ENCODE results near the gene GALNT15. TPM values are rescaled to one million over a fixed set of nuclear protein-coding genes. Genes with fewer than 3 reads are reported as not detected.

The GALNT15 gene
- total and polyA plus RNA-seq, 12 donors, result 2.9 to 22.8 (median 12.8) TPM

DNA sequence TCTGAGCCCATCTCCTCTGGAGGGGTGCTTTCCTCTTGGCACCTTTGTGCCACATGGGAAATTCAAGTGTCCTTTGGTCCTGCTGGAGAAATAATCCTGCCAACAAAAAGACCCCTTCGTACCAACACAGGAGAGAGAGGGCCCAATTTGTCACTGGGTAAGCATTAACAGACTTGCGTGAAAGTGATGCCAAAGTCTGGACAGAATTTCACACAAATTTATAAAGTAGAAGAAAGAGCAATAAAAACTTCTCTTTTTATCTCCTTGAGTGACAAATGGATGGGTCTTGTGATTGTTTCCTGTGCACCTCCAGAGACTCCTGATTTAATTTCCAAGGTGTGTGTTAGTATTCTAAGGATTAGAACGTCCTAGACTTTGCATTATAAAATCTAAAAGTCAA, 75.4 kb downstream of the GALNT15 start:
- intact Hi-C loops (cut with DNase I), result loop anchor here (2.0 to 10.0 kb wide), 5 partner anchors 73 to 615 kb away; no protein-coding TSS in a partner anchor
- Histone ChIP-seq H3K4me3 (no peak overlapping the region), H3K4me1 (replicated peaks in 1 of 2) (no peaks in the 10 kb centered on the region), H3K27ac (no peak overlapping the region), H3K9me3 (replicated peaks in 1 of 3) (no peaks in the 10 kb centered on the region), H3K27me3 (no peaks in the 10 kb centered on the region), H3K36me3 (replicated peaks in 1 of 2) (no peaks in the 10 kb centered on the region)
- WGBS, 4 donors, result 72 to 81% (median 74%) methylated on average over 3 of the region's 3 CpGs
- TF ChIP-seq, protein P1, sequence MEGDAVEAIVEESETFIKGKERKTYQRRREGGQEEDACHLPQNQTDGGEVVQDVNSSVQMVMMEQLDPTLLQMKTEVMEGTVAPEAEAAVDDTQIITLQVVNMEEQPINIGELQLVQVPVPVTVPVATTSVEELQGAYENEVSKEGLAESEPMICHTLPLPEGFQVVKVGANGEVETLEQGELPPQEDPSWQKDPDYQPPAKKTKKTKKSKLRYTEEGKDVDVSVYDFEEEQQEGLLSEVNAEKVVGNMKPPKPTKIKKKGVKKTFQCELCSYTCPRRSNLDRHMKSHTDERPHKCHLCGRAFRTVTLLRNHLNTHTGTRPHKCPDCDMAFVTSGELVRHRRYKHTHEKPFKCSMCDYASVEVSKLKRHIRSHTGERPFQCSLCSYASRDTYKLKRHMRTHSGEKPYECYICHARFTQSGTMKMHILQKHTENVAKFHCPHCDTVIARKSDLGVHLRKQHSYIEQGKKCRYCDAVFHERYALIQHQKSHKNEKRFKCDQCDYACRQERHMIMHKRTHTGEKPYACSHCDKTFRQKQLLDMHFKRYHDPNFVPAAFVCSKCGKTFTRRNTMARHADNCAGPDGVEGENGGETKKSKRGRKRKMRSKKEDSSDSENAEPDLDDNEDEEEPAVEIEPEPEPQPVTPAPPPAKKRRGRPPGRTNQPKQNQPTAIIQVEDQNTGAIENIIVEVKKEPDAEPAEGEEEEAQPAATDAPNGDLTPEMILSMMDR (IDR thresholded peaks at IDR 0.05), result no peak
- TF ChIP-seq POLR2A (IDR thresholded peaks at IDR 0.05), result no peak
- no peak for DNase-seq

DNA sequence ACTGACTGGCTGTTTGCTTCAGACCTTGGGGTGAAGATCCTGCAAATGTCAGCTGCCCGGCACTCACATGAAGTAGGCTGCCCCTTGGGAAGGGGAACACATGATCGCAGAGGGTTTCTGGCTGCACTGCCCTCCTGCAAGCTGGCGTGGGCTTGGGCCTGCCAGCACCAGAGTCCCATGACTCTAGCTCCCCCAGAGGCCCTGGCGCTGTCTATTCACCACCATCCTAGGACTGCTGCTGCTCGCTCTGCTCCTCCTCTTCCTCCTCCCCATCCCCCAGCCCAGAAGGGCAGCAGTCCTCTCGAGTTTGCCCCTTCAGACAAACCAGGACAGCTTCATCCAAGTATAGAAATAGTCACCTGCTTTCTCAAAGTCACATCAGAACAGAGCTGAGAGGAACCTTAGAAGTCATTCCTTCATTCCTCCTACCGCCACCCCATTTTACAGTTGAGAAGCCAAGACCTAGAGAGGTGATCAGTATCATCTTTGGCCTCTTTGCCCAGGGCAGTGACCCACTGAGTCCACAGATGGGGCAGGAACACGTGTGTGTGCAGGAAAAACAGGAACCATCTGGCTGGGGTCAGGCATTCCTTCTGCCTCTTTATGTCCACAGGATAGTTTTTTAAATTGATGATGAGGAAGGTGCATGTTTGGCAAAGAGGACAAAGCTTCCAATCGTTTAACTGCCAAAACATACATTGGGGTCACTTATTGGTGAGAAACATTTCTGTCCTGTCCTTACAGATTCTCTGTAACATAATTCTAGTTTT, 77.0 kb downstream of the GALNT15 start:
- no peak overlapping the region for H3K4me3 ChIP-seq
- H3K9me3 ChIP-seq (replicated peaks in 1 of 3), result no peaks in the 10 kb centered on the region
- TF ChIP-seq POLR2A (IDR thresholded peaks at IDR 0.05), result no peak
- TF ChIP-seq, protein P1 (IDR thresholded peaks at IDR 0.05), result no peak
- H3K27me3 ChIP-seq, result no peaks in the 10 kb centered on the region
- 72 to 77% (median 75%) methylated on average over 8 to 9 of the region's 9 CpGs for WGBS, 4 donors
- intact Hi-C loops (cut with DNase I), result no loop called here
- H3K36me3 ChIP-seq (replicated peaks in 1 of 2), result no peaks in the 10 kb centered on the region
- no peak for DNase-seq
- H3K4me1 ChIP-seq (replicated peaks in 1 of 2), result no peaks in the 10 kb centered on the region
- H3K27ac ChIP-seq, result no peak overlapping the region

DNA sequence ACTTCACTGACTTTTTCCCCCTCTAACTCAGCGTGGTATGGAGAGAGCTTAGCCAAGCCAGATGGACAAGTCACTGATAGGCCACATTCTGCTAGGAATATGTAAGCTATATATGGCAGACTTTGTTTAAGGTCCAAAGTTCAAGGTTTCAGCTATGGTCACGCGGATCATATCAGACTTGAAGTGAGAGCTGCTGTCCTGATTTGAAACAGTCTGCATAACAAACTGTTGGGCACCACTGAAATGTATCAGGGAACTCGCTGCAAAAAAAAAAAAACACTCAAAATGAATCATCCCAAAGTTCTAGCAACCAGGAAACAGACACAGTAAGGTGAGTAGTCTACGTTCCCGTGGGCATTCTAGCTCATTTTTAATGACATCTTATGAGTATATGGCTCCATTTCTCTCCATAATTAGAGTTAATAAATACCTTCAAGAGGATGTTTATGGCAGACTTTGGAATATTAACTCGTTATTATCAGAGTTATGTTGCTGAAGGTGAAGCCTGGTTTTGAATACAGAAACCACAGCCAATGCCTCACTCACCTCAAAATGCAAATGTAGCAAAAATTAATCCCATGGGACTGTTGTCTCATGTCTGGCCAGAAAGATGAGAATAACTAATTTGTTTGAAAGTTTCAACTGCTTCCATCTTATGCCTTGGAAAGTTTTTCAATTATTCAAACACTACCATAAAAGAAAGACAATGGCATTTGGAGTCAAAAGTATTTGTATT, 77.9 kb downstream of the GALNT15 start:
- H3K27me3 ChIP-seq, result no peaks in the 10 kb centered on the region
- WGBS, 4 donors, result 57 to 64% (median 60%) methylated on average over 7 of the region's 7 CpGs
- no peaks in the 10 kb centered on the region for H3K4me1 ChIP-seq (replicated peaks in 1 of 2)
- intact Hi-C loops (cut with DNase I), result no loop called here
- no peaks in the 10 kb centered on the region for H3K36me3 ChIP-seq (replicated peaks in 1 of 2)
- no peak overlapping the region for H3K27ac ChIP-seq
- DNase-seq, result no peak
- H3K4me3 ChIP-seq, result no peak overlapping the region
- H3K9me3 ChIP-seq (replicated peaks in 1 of 3), result no peaks in the 10 kb centered on the region
- TF ChIP-seq, protein P1 (IDR thresholded peaks at IDR 0.05), result no peak
- no peak for TF ChIP-seq POLR2A (IDR thresholded peaks at IDR 0.05)

GRCh38 chr3:16252988-16253387, 78.5 kb downstream of the GALNT15 start:
- Histone ChIP-seq H3K4me3 (no peak overlapping the region), H3K27ac (peak overlapping the region in 1 of 5 donors; percentile 41), H3K4me1 (replicated peaks in 1 of 2) (no peaks in the 10 kb centered on the region), H3K27me3 (no peaks in the 10 kb centered on the region), H3K36me3 (replicated peaks in 1 of 2) (no peaks in the 10 kb centered on the region), H3K9me3 (replicated peaks in 1 of 3) (no peaks in the 10 kb centered on the region)
- 81 to 89% (median 84%) methylated on average over 2 of the region's 2 CpGs for WGBS, 4 donors
- no peak for DNase-seq
- no peak for TF ChIP-seq POLR2A (IDR thresholded peaks at IDR 0.05)
- TF ChIP-seq, protein P1 (IDR thresholded peaks at IDR 0.05), result no peak
- intact Hi-C loops (cut with DNase I), result no loop called here
